Fibroblast of villous mesenchyme (primary cell): Measurements from ENCODE around the gene HBM. TPM values are rescaled to one million over a fixed set of nuclear protein-coding genes. Genes with fewer than 3 reads are reported as not detected.
A peak's percentile ranks its signal among the peaks of the same experiment; 100 is the strongest.

Source experiments
- DNase-seq: peaks from one replicate; pipeline ENCODE4 v3.0.0-alpha.2; 2010; ENCODE audit warnings: low read depth
- H3K4me3 ChIP-seq: 2 replicates; pipeline ENCODE4 v1.5.1; 2011; ENCODE audit warnings: low read depth, mild to moderate bottlenecking, low read length
- CTCF ChIP-seq: IDR thresholded peaks from 2 replicates; pipeline ENCODE4 v1.5.1; 2012; ENCODE audit warnings: low read depth, mild to moderate bottlenecking, low read length; ENCODE audit not compliant: insufficient read depth
- total RNA-seq: library from RNA; depleted of rRNA; stranded (reverse); fragments of >200 nt; gene quantifications from 2 replicates; pipeline ENCODE4 v1.2.3, GENCODE V29; 2012

Gene HBM
- total RNA-seq, result not detected in 2 replicates

GRCh38 chr16:165539-166374 is at the start of gene HBM:
Gene HBM, plus strand, starts transcription at chr16:165978. Its CDS starts 20 bp downstream, at chr16:165998.
- peak within 1 kb of the TSS; percentile 44 for H3K4me3 ChIP-seq
- no peak for DNase-seq
- no peak for TF ChIP-seq CTCF

GRCh38 chr16:116015-116414 is 49.8 kb upstream of the HBM start:
- no peak for DNase-seq
- no peak for TF ChIP-seq CTCF
- no peak overlapping the region for H3K4me3 ChIP-seq

GRCh38 chr16:117379-118365 is 48.1 kb upstream of the HBM start:
- peak; percentile 83 for TF ChIP-seq CTCF
- DNase-seq, result peak; percentile 55
- no peak overlapping the region for H3K4me3 ChIP-seq

- DNase-seq, result no peak
Observed at GRCh38 chr16:118857-119256, 46.9 kb upstream of the HBM start.

GRCh38 chr16:119295-119694 is 46.5 kb upstream of the HBM start:
- TF ChIP-seq CTCF, result no peak
- no peak for DNase-seq
- no peak overlapping the region for H3K4me3 ChIP-seq

More at GRCh38 chr16:118857-119256, 46.9 kb upstream of the HBM start:
- TF ChIP-seq CTCF, result no peak
- H3K4me3 ChIP-seq, result no peak overlapping the region

GRCh38 chr16:119835-120491 is 45.8 kb upstream of the HBM start:
- no peak for TF ChIP-seq CTCF
- H3K4me3 ChIP-seq, result no peak overlapping the region
- DNase-seq, result no peak
